ENCODE data around the gene FTO.

The FTO gene

GRCh38 chr16:54090602-54091001, 386.6 kb downstream of the FTO start:
- Histone ChIP-seq H3K9me3 (ENCODE audit: control insufficient read depth, insufficient read depth, low read depth, low read length) (no peaks in the 10 kb centered on the region), H3K4me1 (ENCODE audit: control insufficient read depth, insufficient read depth, low read length) (no peaks in the 10 kb centered on the region), H3K27ac (ENCODE audit: low read depth, low read length) (no peak overlapping the region), H3K36me3 (ENCODE audit: control insufficient read depth, insufficient read depth, low read length) (no peaks in the 10 kb centered on the region), H3K9ac (ENCODE audit: low read length) (no peak overlapping the region), H3K27me3 (ENCODE audit: control insufficient read depth, insufficient read depth, low read length) (no peaks in the 10 kb centered on the region), H3K4me3 (ENCODE audit: low read depth, low read length) (no peak overlapping the region)

- no peaks in the 10 kb centered on the region for H3K9me3 ChIP-seq (ENCODE audit: control insufficient read depth, insufficient read depth, low read depth, low read length)
- no peak overlapping the region for H3K9ac ChIP-seq (ENCODE audit: low read length)
- H3K36me3 ChIP-seq (ENCODE audit: control insufficient read depth, insufficient read depth, low read length) = no peaks in the 10 kb centered on the region
- H3K4me1 ChIP-seq (ENCODE audit: control insufficient read depth, insufficient read depth, low read length) = no peaks in the 10 kb centered on the region
- no peaks in the 10 kb centered on the region for H3K27me3 ChIP-seq (ENCODE audit: control insufficient read depth, insufficient read depth, low read length)
- H3K4me3 ChIP-seq (ENCODE audit: low read depth, low read length) = no peak overlapping the region
- H3K27ac ChIP-seq (ENCODE audit: low read depth, low read length) = no peak overlapping the region
These were observed 389.3 kb downstream of the FTO start for GRCh38 chr16:54093281-54093680.

- H3K4me1 ChIP-seq (ENCODE audit: control insufficient read depth, insufficient read depth, low read length) = no peaks in the 10 kb centered on the region
- no peak overlapping the region for H3K9ac ChIP-seq (ENCODE audit: low read length)
- no peak overlapping the region for H3K4me3 ChIP-seq (ENCODE audit: low read depth, low read length)
- no peaks in the 10 kb centered on the region for H3K36me3 ChIP-seq (ENCODE audit: control insufficient read depth, insufficient read depth, low read length)
- H3K9me3 ChIP-seq (ENCODE audit: control insufficient read depth, insufficient read depth, low read depth, low read length) = no peaks in the 10 kb centered on the region
- no peaks in the 10 kb centered on the region for H3K27me3 ChIP-seq (ENCODE audit: control insufficient read depth, insufficient read depth, low read length)
- no peak overlapping the region for H3K27ac ChIP-seq (ENCODE audit: low read depth, low read length)
These were observed 390.7 kb downstream of the FTO start for GRCh38 chr16:54094641-54095040.

- Histone ChIP-seq H3K9me3 (ENCODE audit: control insufficient read depth, insufficient read depth, low read depth, low read length) (no peaks in the 10 kb centered on the region), H3K27me3 (ENCODE audit: control insufficient read depth, insufficient read depth, low read length) (no peaks in the 10 kb centered on the region), H3K27ac (ENCODE audit: low read depth, low read length) (no peak overlapping the region), H3K4me3 (ENCODE audit: low read depth, low read length) (no peak overlapping the region), H3K9ac (ENCODE audit: low read length) (no peak overlapping the region), H3K4me1 (ENCODE audit: control insufficient read depth, insufficient read depth, low read length) (no peaks in the 10 kb centered on the region), H3K36me3 (ENCODE audit: control insufficient read depth, insufficient read depth, low read length) (no peaks in the 10 kb centered on the region)
These were observed 392.7 kb downstream of the FTO start for GRCh38 chr16:54096607-54097006.

- Histone ChIP-seq H3K9ac (ENCODE audit: low read length) (no peak overlapping the region), H3K36me3 (ENCODE audit: control insufficient read depth, insufficient read depth, low read length) (no peaks in the 10 kb centered on the region), H3K27me3 (ENCODE audit: control insufficient read depth, insufficient read depth, low read length) (no peaks in the 10 kb centered on the region), H3K4me1 (ENCODE audit: control insufficient read depth, insufficient read depth, low read length) (no peaks in the 10 kb centered on the region), H3K4me3 (ENCODE audit: low read depth, low read length) (no peak overlapping the region), H3K9me3 (ENCODE audit: control insufficient read depth, insufficient read depth, low read depth, low read length) (no peaks in the 10 kb centered on the region), H3K27ac (ENCODE audit: low read depth, low read length) (no peak overlapping the region)
These were observed 393.8 kb downstream of the FTO start for GRCh38 chr16:54097774-54098173.

GRCh38 chr16:54098247-54098646, 394.3 kb downstream of the FTO start:
- no peaks in the 10 kb centered on the region for H3K9me3 ChIP-seq (ENCODE audit: control insufficient read depth, insufficient read depth, low read depth, low read length)
- no peak overlapping the region for H3K27ac ChIP-seq (ENCODE audit: low read depth, low read length)
- H3K9ac ChIP-seq (ENCODE audit: low read length) = no peak overlapping the region
- no peaks in the 10 kb centered on the region for H3K4me1 ChIP-seq (ENCODE audit: control insufficient read depth, insufficient read depth, low read length)
- no peaks in the 10 kb centered on the region for H3K27me3 ChIP-seq (ENCODE audit: control insufficient read depth, insufficient read depth, low read length)
- H3K4me3 ChIP-seq (ENCODE audit: low read depth, low read length) = no peak overlapping the region
- no peaks in the 10 kb centered on the region for H3K36me3 ChIP-seq (ENCODE audit: control insufficient read depth, insufficient read depth, low read length)

- Histone ChIP-seq H3K27ac (ENCODE audit: low read depth, low read length) (no peak overlapping the region), H3K36me3 (ENCODE audit: control insufficient read depth, insufficient read depth, low read length) (no peaks in the 10 kb centered on the region), H3K9me3 (ENCODE audit: control insufficient read depth, insufficient read depth, low read depth, low read length) (no peaks in the 10 kb centered on the region), H3K4me3 (ENCODE audit: low read depth, low read length) (no peak overlapping the region), H3K4me1 (ENCODE audit: control insufficient read depth, insufficient read depth, low read length) (no peaks in the 10 kb centered on the region), H3K9ac (ENCODE audit: low read length) (no peak overlapping the region), H3K27me3 (ENCODE audit: control insufficient read depth, insufficient read depth, low read length) (no peaks in the 10 kb centered on the region)
These were observed 395.7 kb downstream of the FTO start for GRCh38 chr16:54099627-54100026.

- Histone ChIP-seq H3K9me3 (ENCODE audit: control insufficient read depth, insufficient read depth, low read depth, low read length) (no peaks in the 10 kb centered on the region), H3K9ac (ENCODE audit: low read length) (no peak overlapping the region), H3K4me3 (ENCODE audit: low read depth, low read length) (no peak overlapping the region), H3K27ac (ENCODE audit: low read depth, low read length) (no peak overlapping the region), H3K36me3 (ENCODE audit: control insufficient read depth, insufficient read depth, low read length) (no peaks in the 10 kb centered on the region), H3K4me1 (ENCODE audit: control insufficient read depth, insufficient read depth, low read length) (no peaks in the 10 kb centered on the region), H3K27me3 (ENCODE audit: control insufficient read depth, insufficient read depth, low read length) (no peaks in the 10 kb centered on the region)
These were observed 399.2 kb downstream of the FTO start for GRCh38 chr16:54102888-54103866.

GRCh38 chr16:54106057-54106456, 402.1 kb downstream of the FTO start:
- H3K9ac ChIP-seq (ENCODE audit: low read length) = no peak overlapping the region
- no peak overlapping the region for H3K4me3 ChIP-seq (ENCODE audit: low read depth, low read length)
- no peak overlapping the region for H3K27ac ChIP-seq (ENCODE audit: low read depth, low read length)
- H3K4me1 ChIP-seq (ENCODE audit: control insufficient read depth, insufficient read depth, low read length) = no peaks in the 10 kb centered on the region
- H3K36me3 ChIP-seq (ENCODE audit: control insufficient read depth, insufficient read depth, low read length) = no peaks in the 10 kb centered on the region
- no peaks in the 10 kb centered on the region for H3K9me3 ChIP-seq (ENCODE audit: control insufficient read depth, insufficient read depth, low read depth, low read length)
- H3K27me3 ChIP-seq (ENCODE audit: control insufficient read depth, insufficient read depth, low read length) = no peaks in the 10 kb centered on the region

GRCh38 chr16:54107583-54108202, 403.7 kb downstream of the FTO start:
- Histone ChIP-seq H3K9ac (ENCODE audit: low read length) (no peak overlapping the region), H3K36me3 (ENCODE audit: control insufficient read depth, insufficient read depth, low read length) (no peaks in the 10 kb centered on the region), H3K4me1 (ENCODE audit: control insufficient read depth, insufficient read depth, low read length) (no peaks in the 10 kb centered on the region), H3K9me3 (ENCODE audit: control insufficient read depth, insufficient read depth, low read depth, low read length) (no peaks in the 10 kb centered on the region), H3K27me3 (ENCODE audit: control insufficient read depth, insufficient read depth, low read length) (no peaks in the 10 kb centered on the region), H3K27ac (ENCODE audit: low read depth, low read length) (no peak overlapping the region), H3K4me3 (ENCODE audit: low read depth, low read length) (no peak overlapping the region)

All from HUES6 (cell line).